ENCODE data around the gene SSX3.
"Not testable (repeated sequence)": the region's sequence is repeated elsewhere in the genome, so short reads cannot be mapped to it uniquely, and the experiment has no call there.

Gene SSX3, protein sequence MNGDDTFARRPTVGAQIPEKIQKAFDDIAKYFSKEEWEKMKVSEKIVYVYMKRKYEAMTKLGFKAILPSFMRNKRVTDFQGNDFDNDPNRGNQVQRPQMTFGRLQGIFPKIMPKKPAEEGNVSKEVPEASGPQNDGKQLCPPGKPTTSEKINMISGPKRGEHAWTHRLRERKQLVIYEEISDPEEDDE

DNA sequence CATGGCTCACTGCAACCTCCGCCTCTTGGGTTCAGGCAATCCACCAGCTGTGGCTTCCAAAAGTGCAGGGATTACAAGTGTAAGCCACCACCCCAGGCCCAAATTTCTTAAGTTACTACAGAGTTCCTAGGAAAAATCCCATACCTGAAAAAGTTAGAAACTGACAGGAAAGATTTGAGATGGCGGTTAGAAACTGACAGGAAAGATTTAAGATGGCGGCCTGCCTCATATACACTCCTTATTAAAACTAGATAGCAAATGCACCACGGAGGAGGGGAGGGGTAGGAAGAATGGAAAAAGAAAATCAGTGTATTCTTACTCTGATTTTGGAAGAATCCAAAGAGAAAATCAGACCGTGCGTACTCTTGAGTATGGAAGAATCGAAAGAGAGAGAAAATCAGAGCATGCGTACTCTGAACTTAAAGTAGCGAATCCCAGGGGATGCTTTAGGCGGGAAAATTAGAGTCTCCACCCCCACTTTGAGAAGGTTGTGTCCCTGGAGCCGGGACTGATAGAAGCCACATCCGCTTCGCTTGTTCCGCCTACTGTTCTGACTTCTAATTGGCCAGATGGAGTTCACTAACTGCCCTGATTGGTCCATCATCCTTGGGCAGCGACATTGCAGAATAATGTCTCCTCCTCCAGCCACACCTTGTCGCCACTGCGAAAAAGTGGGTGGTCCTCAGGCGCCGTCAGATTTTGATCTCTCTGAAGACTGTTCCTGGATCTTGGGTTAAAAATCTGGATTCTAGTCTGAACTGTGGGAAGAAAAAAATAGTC is at the start of gene SSX3:
Gene SSX3, minus strand, starts transcription at position 389 of the 780 bp plus-strand sequence. CDS start 1,454 bp downstream, outside the sequence.
- H3K36me3 Mint-ChIP-seq; DNase-seq (ENCODE audit: low spot score in 2 of 2); H3K27ac Mint-ChIP-seq; H3K4me1 Mint-ChIP-seq; H3K9me3 Mint-ChIP-seq; ATAC-seq; H3K4me3 Mint-ChIP-seq: not testable (repeated sequence)

DNA sequence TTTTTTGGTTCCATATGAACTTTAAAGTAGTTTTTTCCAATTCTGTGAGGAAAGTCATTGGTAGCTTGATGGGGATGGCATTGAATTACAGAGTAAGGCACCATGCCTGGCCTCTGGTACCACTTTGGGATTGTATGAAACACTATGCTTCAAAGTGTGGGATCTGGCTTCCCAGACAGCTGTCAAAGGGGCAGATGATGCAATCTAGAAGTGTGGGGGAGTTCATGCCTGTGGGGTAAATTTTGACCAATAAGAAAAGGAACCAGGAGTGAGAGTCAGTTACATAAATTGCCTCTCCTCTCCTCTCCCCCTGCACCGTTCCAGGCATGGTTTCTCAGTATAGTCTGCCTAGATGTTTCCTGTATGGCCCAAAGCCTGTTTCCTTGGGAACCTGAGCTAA is 41.3 kb upstream of the SSX3 start:
- H3K4me3 Mint-ChIP-seq; H3K27ac Mint-ChIP-seq; H3K4me1 Mint-ChIP-seq; H3K9me3 Mint-ChIP-seq; H3K36me3 Mint-ChIP-seq; ATAC-seq; DNase-seq (ENCODE audit: low spot score in 2 of 2): not testable (repeated sequence)

DNA sequence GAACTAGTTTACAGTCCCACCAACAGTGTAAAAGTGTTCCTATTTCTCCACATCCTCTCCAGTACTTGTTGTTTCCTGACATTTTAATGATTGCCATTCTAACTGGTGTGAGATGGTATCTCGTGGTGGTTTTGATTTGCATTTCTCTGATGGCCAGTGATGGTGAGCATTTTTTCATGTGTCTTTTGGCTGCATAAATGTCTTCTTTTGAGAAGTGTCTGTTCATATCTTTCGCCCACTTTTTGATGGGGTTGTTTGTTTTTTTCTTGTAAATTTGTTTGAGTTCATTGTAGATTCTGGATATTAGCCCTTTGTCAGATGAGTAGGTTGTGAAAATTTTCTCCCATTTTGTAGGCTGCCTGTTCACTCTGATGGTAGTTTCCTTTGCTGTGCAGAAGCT is 40.4 kb upstream of the SSX3 start:
- not testable (repeated sequence) for DNase-seq (ENCODE audit: low spot score in 2 of 2); H3K27ac Mint-ChIP-seq; H3K4me1 Mint-ChIP-seq; H3K4me3 Mint-ChIP-seq; H3K36me3 Mint-ChIP-seq; H3K9me3 Mint-ChIP-seq; ATAC-seq

DNA sequence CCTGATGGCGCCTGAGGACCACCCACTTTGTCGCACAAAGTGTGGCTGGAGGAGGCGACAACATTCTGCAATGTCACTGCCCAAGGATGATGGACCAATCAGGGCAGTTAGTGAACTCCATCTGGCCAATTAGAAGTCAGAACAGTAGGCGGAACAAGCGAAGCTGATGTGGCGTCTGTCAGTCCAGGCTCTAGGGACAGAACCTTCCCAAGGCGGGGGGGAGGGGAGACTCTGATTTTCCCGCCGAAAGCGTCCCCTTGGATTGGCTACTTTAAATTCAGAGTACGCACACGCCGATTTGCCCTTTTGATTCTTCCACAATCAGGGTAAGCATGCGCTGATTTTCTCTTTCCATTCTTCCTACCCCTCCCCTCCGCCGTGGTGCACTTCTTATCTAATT is 26.7 kb upstream of the SSX3 start, which contains the start of gene SSX4:
Gene SSX4, plus strand, starts transcription at position 301 of the 400 bp plus-strand sequence. CDS start 515 bp downstream, outside the sequence.
- ATAC-seq; H3K36me3 Mint-ChIP-seq; DNase-seq (ENCODE audit: low spot score in 2 of 2); H3K4me1 Mint-ChIP-seq; H3K27ac Mint-ChIP-seq; H3K4me3 Mint-ChIP-seq; H3K9me3 Mint-ChIP-seq: not testable (repeated sequence)

DNA sequence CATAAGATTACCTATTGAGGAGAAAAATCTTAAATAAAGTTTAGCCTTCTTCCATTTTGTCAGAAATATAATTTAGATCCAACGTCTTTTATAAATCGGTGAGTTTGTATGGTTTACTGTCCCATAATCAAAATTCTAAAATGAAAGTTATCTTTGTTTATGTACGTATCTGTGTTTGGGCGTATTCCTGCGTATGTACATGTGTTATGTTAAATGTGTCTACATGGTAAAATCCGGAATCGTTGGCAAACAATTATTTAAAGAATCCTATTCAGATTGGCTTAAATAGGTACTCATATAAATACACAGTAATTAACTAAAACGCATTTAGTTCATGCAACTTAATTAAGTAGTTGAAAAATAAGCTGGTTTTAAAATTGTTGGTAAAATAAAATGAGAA is 13.9 kb upstream of the SSX3 start:
- DNase-seq (ENCODE audit: low spot score in 2 of 2), result not testable (repeated sequence)

DNA sequence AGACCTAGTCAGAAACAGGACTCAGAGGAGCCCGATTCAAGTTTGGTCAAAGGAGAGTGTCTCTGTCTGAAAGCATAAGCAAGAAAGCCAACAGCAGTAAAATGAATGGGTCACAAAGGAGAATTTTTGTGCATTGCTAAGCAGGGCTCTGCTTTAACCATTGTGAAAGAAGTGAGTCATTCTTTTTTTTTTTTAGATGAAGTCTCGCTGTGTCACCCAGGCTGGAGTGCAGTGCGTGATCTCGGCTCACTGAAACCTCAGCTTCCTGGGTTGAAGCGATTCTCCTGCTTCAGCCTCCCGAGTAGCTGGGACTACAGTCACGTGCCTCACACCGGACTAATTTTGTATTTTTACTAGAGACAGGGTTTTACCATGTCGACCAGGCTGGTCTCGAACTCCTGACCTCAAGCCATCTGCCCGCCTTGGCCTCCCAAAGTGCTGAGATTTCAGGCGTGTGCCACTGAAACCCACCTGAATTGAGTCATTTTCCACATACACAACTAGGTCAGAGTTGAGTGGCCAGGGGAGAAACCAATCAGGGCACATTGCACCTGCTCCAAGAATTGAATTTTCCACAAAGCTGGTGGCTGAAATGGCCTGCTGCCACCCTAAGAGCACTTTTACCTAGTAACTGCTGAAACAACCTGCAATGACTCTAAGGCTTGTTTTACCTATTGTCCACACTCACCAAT is 11.4 kb upstream of the SSX3 start:
- H3K27ac Mint-ChIP-seq; H3K9me3 Mint-ChIP-seq; H3K4me3 Mint-ChIP-seq; H3K36me3 Mint-ChIP-seq; H3K4me1 Mint-ChIP-seq; DNase-seq (ENCODE audit: low spot score in 2 of 2): not testable (repeated sequence)
- ATAC-seq, result peak; percentile 98

More for the DNA sequence above, 13.9 kb upstream of the SSX3 start:
- H3K36me3 Mint-ChIP-seq, H3K9me3 Mint-ChIP-seq, H3K27ac Mint-ChIP-seq, H3K4me1 Mint-ChIP-seq, H3K4me3 Mint-ChIP-seq, ATAC-seq: not testable (repeated sequence)

DNA sequence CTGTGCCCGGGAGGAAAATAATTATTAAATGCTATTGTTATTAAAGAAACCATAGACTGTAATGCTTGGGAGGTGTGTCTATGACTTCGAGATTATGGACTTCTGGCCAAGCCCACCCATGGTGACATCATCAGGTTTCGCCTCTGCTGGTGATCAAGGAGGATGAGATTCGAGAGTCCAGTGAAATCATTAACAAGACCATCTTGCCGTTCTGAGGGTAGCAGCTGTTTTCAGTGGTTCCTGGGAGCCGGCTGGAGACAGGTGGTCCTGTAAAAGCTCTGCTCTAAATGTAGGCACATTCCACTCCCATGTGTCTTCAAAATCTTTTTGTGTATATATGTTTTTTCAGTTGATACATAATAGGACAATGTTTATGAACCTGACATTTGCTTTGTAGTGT is 2.8 kb upstream of the SSX3 start:
- ATAC-seq; H3K4me1 Mint-ChIP-seq; DNase-seq (ENCODE audit: low spot score in 2 of 2); H3K4me3 Mint-ChIP-seq; H3K27ac Mint-ChIP-seq; H3K9me3 Mint-ChIP-seq; H3K36me3 Mint-ChIP-seq: not testable (repeated sequence)

DNA sequence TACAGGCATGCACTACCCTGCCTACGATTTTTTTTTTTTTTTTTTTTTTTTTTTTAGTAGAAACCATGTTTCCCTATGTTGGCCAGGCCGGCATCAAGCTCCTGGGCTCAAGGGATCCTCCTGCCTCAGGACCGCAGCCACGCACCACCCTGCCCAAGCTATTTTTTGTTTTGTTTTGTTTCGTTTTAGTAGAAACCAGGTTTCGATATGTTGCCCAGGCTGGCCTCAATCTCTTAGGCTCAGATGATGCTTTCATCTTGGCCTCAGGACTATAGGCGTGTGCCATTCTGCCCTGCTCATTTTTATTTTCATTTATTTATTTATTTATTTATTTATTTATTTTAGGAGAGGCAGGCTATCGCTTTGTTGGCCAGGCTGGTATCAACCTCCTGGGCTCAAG is 1.2 kb upstream of the SSX3 start:
- no peak for DNase-seq (ENCODE audit: low spot score in 2 of 2)
- Mint-ChIP-seq H3K9me3 (no peaks in the 10 kb centered on the region), H3K4me1 (no peaks in the 10 kb centered on the region), H3K27ac (no peak overlapping the region), H3K4me3 (no peak overlapping the region), H3K36me3 (no peaks in the 10 kb centered on the region)
- ATAC-seq, result no peak

DNA sequence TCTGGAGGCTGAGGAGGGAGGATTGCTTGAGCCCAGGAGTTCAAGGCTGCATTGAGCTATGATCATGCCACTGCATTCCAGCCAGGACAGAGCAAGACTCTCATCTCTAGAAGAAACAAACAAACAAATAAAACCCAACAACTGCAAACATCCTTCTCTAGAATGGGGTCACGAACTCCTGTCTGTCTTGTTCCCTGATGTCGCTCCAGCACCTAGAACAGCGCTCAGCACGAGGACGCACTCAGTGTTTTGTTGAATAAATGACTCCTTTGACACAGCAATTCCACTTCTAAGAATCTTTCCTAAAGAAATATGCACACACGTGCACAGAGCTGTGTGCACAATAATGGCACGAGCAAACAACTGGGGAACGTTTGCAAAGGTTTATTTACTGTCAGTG is 10.4 kb downstream of the SSX3 start:
- not testable (repeated sequence) for H3K4me3 Mint-ChIP-seq; H3K36me3 Mint-ChIP-seq; H3K4me1 Mint-ChIP-seq; H3K27ac Mint-ChIP-seq; ATAC-seq; H3K9me3 Mint-ChIP-seq; DNase-seq (ENCODE audit: low spot score in 2 of 2)

DNA sequence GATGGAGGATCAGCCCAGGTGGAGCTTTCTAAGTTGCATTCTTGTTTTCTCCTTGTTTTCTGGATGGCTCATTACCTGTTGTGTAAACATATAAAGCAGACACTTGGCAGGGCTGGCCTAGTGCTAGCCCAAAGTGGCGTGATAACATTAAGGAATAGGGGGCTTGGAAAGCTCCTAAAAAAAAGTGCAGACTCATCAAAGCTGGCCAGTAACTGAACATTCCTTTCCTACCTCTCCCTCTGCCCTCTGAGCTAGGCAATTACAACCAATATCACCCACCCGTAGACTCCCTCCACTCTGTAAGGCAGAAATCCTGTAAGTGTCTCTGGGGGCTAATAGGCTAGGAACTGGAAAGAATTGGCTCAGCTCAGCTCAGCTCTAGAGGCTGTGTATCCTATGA is 42.5 kb downstream of the SSX3 start:
- H3K9me3 Mint-ChIP-seq, result not testable (repeated sequence)

DNA sequence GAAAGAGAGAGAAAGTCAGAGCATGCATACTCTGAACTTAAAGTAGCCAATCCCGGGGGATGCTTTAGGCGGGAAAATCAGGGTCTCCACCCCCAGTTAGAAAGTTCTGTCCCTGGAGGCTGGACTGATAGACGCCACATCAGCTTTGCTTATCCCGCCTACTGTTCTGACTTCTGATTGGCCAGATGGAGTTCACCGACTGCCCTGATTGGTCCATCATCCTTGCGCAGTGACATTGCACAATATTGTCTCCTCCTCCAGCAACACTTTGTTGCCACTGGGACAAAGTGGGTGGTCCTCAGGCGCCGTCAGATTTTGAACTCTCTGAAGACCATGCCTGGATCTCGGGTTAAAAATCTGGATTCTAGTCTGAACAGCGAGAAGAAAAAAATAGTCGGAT is 50.3 kb downstream of the SSX3 start:
- Mint-ChIP-seq H3K27ac (no peak overlapping the region), H3K4me3 (no peak overlapping the region), H3K4me1 (no peaks in the 10 kb centered on the region), H3K36me3 (no peaks in the 10 kb centered on the region), H3K9me3 (no peaks in the 10 kb centered on the region)
- DNase-seq (ENCODE audit: low spot score in 2 of 2), result no peak
- ATAC-seq, result no peak

More for the DNA sequence above, 42.5 kb downstream of the SSX3 start:
- not testable (repeated sequence) for H3K36me3 Mint-ChIP-seq; H3K4me1 Mint-ChIP-seq; H3K4me3 Mint-ChIP-seq; H3K27ac Mint-ChIP-seq; ATAC-seq; DNase-seq (ENCODE audit: low spot score in 2 of 2)

Data from stimulated activated effector memory CD8-positive, alpha-beta T cell treated with anti-CD3 and anti-CD28 coated beads, Interleukin-12 subunit alpha, Interleukin-12 subunit beta, amount 100 ng/mL, for 72 hours (primary cell).